ENCODE measurements around the gene SLC37A3.

GRCh38 chr7:140287988-140288387 is 110.3 kb downstream of the SLC37A3 start:
- TF ChIP-seq POLR2A (IDR thresholded peaks at IDR 0.05; ENCODE audit: low read depth, low read length): no peak
- no peak for TF ChIP-seq POLR2AphosphoS5 (IDR thresholded peaks at IDR 0.05; ENCODE audit: low read depth, low read length)
- no peak for TF ChIP-seq TAF1 (IDR thresholded peaks at IDR 0.05; ENCODE audit: borderline replicate concordance, low read depth, low read length)

All from GM12892 (cell line).